ENCODE measurements around the gene SORT1. TPM values are rescaled to one million over a fixed set of nuclear protein-coding genes. Genes with fewer than 3 reads are reported as not detected.

Gene SORT1
- polyA plus RNA-seq, 1 of the 3 experiments (the other 2 are of a cell fraction) = 8.5 TPM

GRCh38 chr1:109383087-109383779 lies 14.5 kb downstream of the SORT1 start:
- ChIA-PET POLR2A (interaction anchor here (0.6 kb wide), 1 partner anchor 8 kb away, joined by 3 read pairs; no protein-coding TSS in a partner anchor), CTCF (interaction anchor here (0.7 to 5.9 kb wide), 5 partner anchors 10 to 106 kb away, joined by 3 to 30 read pairs (median 3); partner anchors contain the start of gene SORT1)
- Histone ChIP-seq H3K4me1 (ENCODE audit: control insufficient read depth in 1 of 2, insufficient read depth in 2 of 2, low read depth in 1 of 2, low read length in 1 of 2) (peaks cover 10 to 18% of the 10 kb centered on the region in 2 experiments; a peak in 3 of 4 replicates), H3F3A (replicated peaks; ENCODE audit: insufficient read depth) (no peaks in the 10 kb centered on the region), H3K9ac (no peak overlapping the region), H3K9me3 (no peaks in the 10 kb centered on the region), H3K36me3 (replicated peaks in 1 of 2; ENCODE audit: control insufficient read depth in 1 of 2, insufficient read depth in 2 of 2, low read length in 1 of 2) (no peaks in the 10 kb centered on the region), H3K4me2 (no peak overlapping the region), H3K27me3 (ENCODE audit: insufficient read depth) (no peaks in the 10 kb centered on the region), H3K79me2 (ENCODE audit: insufficient read depth) (peaks cover 35% of the 10 kb centered on the region), H3K4me3 (ENCODE audit: low read depth in 2 of 2, low read length in 1 of 2) (no peak overlapping the region), H3K27ac (ENCODE audit: low read depth in 2 of 2, low read length in 1 of 2) (peak overlapping the region in 1 of 2 experiments; percentile 6; a peak in 2 of 4 replicates), H4K20me1 (ENCODE audit: insufficient read depth) (no peaks in the 10 kb centered on the region), H2AFZ (ENCODE audit: low read depth) (no peak overlapping the region), H3K9me2 (no peaks in the 10 kb centered on the region)
- TF ChIP-seq MXI1 (IDR thresholded peaks at IDR 0.05; ENCODE audit: low read depth, low read length) (no peak), MAX (IDR thresholded peaks at IDR 0.05; ENCODE audit: low read depth) (no peak), ELF1 (IDR thresholded peaks at IDR 0.05) (no peak), USF1 (IDR thresholded peaks at IDR 0.05; ENCODE audit: borderline replicate concordance, low read depth) (no peak), RAD21 (IDR thresholded peaks at IDR 0.05; ENCODE audit: low read length) (no peak), TEAD4 (IDR thresholded peaks at IDR 0.05; ENCODE audit: borderline replicate concordance, insufficient read depth) (no peak), TAF1 (IDR thresholded peaks at IDR 0.05; ENCODE audit: borderline replicate concordance, low read depth, low read length) (no peak), NFIC (IDR thresholded peaks at IDR 0.05; ENCODE audit: borderline replicate concordance) (no peak), SIN3A (IDR thresholded peaks at IDR 0.05; ENCODE audit: borderline replicate concordance, low read depth, low read length) (no peak), IRF3 (IDR thresholded peaks at IDR 0.05; ENCODE audit: low read depth, low read length) (no peak), CHD2 (IDR thresholded peaks at IDR 0.05; ENCODE audit: low read length, partially characterized antibody) (no peak), PBX3 (IDR thresholded peaks at IDR 0.05) (no peak), EP300 (IDR thresholded peaks at IDR 0.05; ENCODE audit: borderline replicate concordance in 1 of 2, low read depth in 1 of 2, low read length in 1 of 2) (no peak), NRF1 (IDR thresholded peaks at IDR 0.05; ENCODE audit: low read depth, low read length) (no peak)
- WGBS (ENCODE audit: low lambda C conversion rate) = 46% methylated on average over 2 of the region's 2 CpGs
- DNase-seq = no peak
